ENCODE results near the gene XIST. TPM values are rescaled to one million over a fixed set of nuclear protein-coding genes. Genes with fewer than 3 reads are reported as not detected.
"Not testable (repeated sequence)": the region's sequence is repeated elsewhere in the genome, so short reads cannot be mapped to it uniquely, and the experiment has no call there.

XIST gene
- total RNA-seq, 1 donor from 2014 or later = not detected

GRCh38 chrX:73812256-73812655 lies 40.3 kb downstream of the XIST start:
- no peaks in the 10 kb centered on the region for H3K36me3 Mint-ChIP-seq (ENCODE audit: low read depth, unreplicated experiment)
- H3K27me3 Mint-ChIP-seq (ENCODE audit: unreplicated experiment) = peaks cover 3% of the 10 kb centered on the region
- TF ChIP-seq, protein P1, sequence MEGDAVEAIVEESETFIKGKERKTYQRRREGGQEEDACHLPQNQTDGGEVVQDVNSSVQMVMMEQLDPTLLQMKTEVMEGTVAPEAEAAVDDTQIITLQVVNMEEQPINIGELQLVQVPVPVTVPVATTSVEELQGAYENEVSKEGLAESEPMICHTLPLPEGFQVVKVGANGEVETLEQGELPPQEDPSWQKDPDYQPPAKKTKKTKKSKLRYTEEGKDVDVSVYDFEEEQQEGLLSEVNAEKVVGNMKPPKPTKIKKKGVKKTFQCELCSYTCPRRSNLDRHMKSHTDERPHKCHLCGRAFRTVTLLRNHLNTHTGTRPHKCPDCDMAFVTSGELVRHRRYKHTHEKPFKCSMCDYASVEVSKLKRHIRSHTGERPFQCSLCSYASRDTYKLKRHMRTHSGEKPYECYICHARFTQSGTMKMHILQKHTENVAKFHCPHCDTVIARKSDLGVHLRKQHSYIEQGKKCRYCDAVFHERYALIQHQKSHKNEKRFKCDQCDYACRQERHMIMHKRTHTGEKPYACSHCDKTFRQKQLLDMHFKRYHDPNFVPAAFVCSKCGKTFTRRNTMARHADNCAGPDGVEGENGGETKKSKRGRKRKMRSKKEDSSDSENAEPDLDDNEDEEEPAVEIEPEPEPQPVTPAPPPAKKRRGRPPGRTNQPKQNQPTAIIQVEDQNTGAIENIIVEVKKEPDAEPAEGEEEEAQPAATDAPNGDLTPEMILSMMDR (IDR thresholded peaks at IDR 0.05; ENCODE audit: unreplicated experiment) = no peak
- DNase-seq (ENCODE audit: low spot score) = no peak
- no peaks in the 10 kb centered on the region for H3K4me1 Mint-ChIP-seq (ENCODE audit: unreplicated experiment)
- H3K4me3 Mint-ChIP-seq (ENCODE audit: unreplicated experiment) = no peak overlapping the region
- H3K9me3 Mint-ChIP-seq (ENCODE audit: unreplicated experiment) = no peaks in the 10 kb centered on the region
- H3K27ac Mint-ChIP-seq (ENCODE audit: unreplicated experiment) = no peak overlapping the region

DNA sequence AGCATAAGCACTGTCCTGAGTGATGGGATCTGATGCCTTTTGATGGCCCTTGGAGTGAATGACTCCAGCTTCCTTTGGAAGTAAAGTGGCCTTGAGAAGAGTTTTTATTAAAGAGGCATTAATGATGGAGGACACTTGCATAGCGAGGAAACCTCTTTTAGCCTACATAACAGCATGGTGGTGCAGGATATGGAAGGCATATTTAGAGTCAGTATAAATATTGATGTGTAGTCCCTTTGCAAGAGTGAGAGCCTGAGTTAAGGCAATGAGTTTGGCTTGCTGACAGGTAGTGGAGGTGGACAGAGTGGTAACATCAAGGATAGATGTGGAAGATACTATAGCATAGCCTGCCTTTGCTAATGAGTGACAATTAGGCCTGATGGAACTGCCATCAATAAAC lies 48.4 kb downstream of the XIST start:
- not testable (repeated sequence) for H3K36me3 Mint-ChIP-seq (ENCODE audit: low read depth, unreplicated experiment); H3K9me3 Mint-ChIP-seq (ENCODE audit: unreplicated experiment); H3K4me3 Mint-ChIP-seq (ENCODE audit: unreplicated experiment); H3K4me1 Mint-ChIP-seq (ENCODE audit: unreplicated experiment); H3K27me3 Mint-ChIP-seq (ENCODE audit: unreplicated experiment); H3K27ac Mint-ChIP-seq (ENCODE audit: unreplicated experiment); DNase-seq (ENCODE audit: low spot score)

DNA sequence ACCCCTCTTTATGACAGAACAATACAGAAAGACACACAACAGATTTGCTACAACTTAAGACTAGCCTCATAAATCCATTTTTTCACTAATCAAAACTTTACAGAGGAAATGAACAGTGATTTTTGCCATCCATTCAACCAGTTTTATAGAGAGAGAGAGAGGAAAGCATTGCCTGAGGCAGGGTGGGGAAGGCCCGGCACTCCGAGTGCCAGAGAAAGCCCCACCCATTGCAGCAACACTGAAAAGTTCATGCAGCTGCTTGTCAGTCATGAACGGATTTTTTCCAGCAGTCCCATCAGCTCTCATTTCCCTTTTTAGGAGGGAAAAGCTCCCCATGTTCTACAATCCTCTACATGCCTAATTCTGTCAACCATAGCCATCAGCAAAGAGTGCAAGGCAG lies 52.6 kb downstream of the XIST start:
- TF ChIP-seq, protein P1 (IDR thresholded peaks at IDR 0.05; ENCODE audit: unreplicated experiment) = no peak
- Mint-ChIP-seq H3K4me1 (ENCODE audit: unreplicated experiment) (no peaks in the 10 kb centered on the region), H3K27ac (ENCODE audit: unreplicated experiment) (no peak overlapping the region), H3K36me3 (ENCODE audit: low read depth, unreplicated experiment) (no peaks in the 10 kb centered on the region), H3K9me3 (ENCODE audit: unreplicated experiment) (no peaks in the 10 kb centered on the region), H3K4me3 (ENCODE audit: unreplicated experiment) (no peak overlapping the region), H3K27me3 (ENCODE audit: unreplicated experiment) (no peaks in the 10 kb centered on the region)
- no peak for DNase-seq (ENCODE audit: low spot score)

DNA sequence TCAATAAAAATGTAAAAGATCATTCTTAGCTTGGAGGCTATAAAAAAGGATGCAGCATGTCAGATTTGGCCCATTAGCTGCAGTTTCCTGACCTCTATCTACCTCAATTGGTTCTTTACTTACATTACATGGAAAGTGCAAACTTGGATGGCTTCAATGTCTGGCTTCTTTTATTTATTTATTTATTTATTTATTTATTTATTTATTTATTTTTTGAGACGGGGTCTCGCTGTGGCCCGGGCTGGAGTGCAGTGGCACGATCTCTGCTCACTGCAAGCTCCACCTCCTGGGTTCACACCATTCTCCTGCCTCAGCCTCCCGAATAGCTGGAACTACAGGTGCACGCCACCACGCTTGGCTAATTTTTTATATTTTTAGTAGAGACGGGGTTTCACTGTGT lies 60.0 kb downstream of the XIST start:
- H3K4me3 Mint-ChIP-seq (ENCODE audit: unreplicated experiment); H3K27ac Mint-ChIP-seq (ENCODE audit: unreplicated experiment); H3K36me3 Mint-ChIP-seq (ENCODE audit: low read depth, unreplicated experiment); H3K9me3 Mint-ChIP-seq (ENCODE audit: unreplicated experiment); DNase-seq (ENCODE audit: low spot score); H3K27me3 Mint-ChIP-seq (ENCODE audit: unreplicated experiment); H3K4me1 Mint-ChIP-seq (ENCODE audit: unreplicated experiment): not testable (repeated sequence)

DNA sequence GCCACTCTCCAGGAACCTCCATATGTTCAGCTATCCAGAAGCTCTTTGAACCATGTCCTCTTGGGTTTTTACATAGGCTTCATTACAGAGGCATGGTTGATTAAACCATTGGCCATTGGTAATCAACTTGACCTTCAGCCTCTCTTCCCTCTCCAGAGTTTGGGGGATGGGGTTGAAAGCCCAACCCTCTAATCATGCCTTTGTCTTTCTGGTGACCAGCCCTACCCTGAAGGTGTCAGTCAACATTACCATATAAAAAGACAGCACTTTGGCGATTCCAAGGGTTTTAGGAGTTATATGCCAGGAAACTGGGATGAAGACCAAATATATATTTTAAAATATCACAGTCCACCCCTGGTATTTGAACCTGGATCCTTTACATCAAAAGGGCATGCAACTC lies 67.0 kb downstream of the XIST start:
- H3K4me1 Mint-ChIP-seq (ENCODE audit: unreplicated experiment) = no peaks in the 10 kb centered on the region
- H3K36me3 Mint-ChIP-seq (ENCODE audit: low read depth, unreplicated experiment) = no peaks in the 10 kb centered on the region
- TF ChIP-seq, protein P1 (IDR thresholded peaks at IDR 0.05; ENCODE audit: unreplicated experiment) = no peak
- H3K27me3 Mint-ChIP-seq (ENCODE audit: unreplicated experiment) = no peaks in the 10 kb centered on the region
- H3K9me3 Mint-ChIP-seq (ENCODE audit: unreplicated experiment) = no peaks in the 10 kb centered on the region
- H3K27ac Mint-ChIP-seq (ENCODE audit: unreplicated experiment) = no peak overlapping the region
- no peak overlapping the region for H3K4me3 Mint-ChIP-seq (ENCODE audit: unreplicated experiment)
- no peak for DNase-seq (ENCODE audit: low spot score)

All from endothelial cell (in vitro differentiated cells).